ENCODE measurements around the gene GNMT.

DNA sequence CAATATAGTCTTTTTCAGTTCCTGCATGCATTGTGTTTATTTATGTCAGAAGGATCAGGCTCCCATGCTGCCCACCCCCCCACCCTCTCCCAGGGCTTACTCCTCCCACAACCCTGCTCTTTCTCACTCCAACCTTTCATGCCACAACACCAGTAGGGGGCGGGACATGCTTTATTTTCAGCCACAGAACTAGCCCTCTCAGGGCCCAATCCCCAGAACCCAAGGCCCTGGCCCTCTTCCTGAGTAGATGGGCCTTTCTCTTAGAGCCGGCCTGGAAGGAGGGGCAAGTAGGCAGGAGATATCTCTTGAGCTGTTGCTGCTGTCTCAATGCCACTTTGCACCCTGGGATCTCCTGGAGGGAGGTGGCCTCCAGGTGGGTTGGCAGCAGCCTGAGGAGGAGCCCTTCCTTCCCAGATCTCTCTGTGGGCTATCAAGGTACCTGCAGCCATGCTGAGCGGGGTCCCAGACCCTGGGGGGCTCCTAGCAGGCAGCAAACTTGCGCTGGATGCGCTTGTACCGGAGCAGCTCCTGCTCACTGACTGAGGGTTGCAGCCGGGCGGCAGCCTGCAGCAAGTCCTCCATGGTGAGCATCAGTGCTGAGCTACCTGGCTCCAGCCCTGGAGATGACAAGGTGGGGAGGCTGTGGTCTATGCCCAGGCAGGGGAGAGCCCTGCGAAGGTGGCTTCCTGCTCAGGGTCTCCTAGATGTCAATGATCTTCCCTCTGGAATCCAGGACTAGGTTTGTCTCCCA lies 3.5 kb downstream of the GNMT start:
- no peak for TF ChIP-seq GATA2 (IDR thresholded peaks at IDR 0.05; ENCODE audit: low read depth, low read length)
- no peak for TF ChIP-seq GATA3 (IDR thresholded peaks at IDR 0.05; ENCODE audit: low read depth, low read length)

Measured in SH-SY5Y (cell line).